GM20431 (cell line): ENCODE measurements around the gene ERICH4.

Source experiments
- in situ Hi-C: fragments of 300-500 bp; cut with MseI, MboI; formaldehyde crosslinking; loops from one replicate; pipeline ENCODE4 v1.15.0; 2020; ENCODE audit warnings: low sequenced_read_pairs; ENCODE audit not compliant: unreplicated experiment

ERICH4 gene

GRCh38 chr19:41412953-41413352 lies 30.0 kb upstream of the ERICH4 start:
- in situ Hi-C loops: no loop called here

DNA sequence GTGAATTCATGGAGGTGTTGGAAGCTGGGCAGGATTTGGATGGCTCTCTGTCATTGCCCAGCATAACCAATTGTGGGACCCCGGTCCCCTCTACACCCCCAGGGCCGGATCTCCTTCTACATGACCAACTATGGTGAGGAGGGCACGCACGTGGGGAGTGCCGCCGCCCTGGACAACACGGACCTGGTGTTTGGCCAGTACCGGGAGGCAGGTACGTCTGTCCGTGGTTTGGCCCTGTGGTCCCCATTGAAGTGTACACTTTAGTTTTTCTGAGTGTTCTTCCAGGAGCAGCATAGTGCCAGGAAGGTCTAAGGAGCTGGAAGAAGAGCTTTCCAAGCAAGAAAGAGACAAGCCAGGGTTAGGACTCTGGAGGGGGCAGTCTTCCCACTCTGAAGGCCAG lies 29.0 kb upstream of the ERICH4 start:
- in situ Hi-C loops: no loop called here

- in situ Hi-C loops: no loop called here
Measured at GRCh38 chr19:41414461-41414860, 28.5 kb upstream of the ERICH4 start.

- in situ Hi-C loops: no loop called here
Measured at GRCh38 chr19:41415154-41415571, 27.8 kb upstream of the ERICH4 start.

- in situ Hi-C loops: no loop called here
Measured at GRCh38 chr19:41416194-41416674, 26.7 kb upstream of the ERICH4 start.

DNA sequence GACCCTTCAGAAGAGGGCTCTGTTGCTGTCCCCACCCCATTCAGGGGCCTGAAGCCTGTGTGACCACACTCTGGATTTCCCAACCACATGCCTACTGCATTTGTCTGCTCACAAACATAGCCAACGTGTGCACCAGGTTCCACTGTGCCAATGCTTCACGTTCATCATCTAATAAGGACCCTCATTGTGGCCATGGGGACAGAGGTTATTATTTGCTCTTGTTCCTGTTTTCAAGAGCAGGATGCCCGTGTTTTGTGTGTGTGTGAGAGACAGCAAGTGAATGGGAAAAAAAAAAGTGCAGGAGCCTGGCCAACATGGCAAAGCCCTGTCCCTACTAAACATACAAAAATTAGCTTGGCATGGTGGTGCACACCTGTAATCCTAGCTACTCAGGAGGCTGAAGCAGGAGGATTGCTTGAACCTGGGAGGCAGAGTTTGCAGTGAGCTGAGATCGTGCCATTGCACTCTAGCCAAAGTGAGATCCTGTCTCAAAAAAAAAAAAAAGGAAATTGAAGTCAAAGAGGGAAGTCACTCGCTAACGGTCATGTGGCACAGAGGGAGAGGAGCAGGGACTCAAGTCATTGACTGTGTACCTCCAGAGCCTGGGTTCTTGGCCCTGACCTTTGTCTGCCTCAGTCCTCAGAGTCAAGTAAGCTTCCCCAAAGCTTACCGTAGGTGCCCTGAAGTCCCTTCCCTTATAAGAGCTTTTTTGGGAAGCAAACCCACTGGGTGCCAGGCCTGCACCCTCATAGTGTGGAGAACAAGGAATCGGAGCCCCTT lies 22.7 kb upstream of the ERICH4 start:
- in situ Hi-C loops: no loop called here

GRCh38 chr19:41421314-41421713 lies 21.6 kb upstream of the ERICH4 start:
- in situ Hi-C loops: no loop called here

DNA sequence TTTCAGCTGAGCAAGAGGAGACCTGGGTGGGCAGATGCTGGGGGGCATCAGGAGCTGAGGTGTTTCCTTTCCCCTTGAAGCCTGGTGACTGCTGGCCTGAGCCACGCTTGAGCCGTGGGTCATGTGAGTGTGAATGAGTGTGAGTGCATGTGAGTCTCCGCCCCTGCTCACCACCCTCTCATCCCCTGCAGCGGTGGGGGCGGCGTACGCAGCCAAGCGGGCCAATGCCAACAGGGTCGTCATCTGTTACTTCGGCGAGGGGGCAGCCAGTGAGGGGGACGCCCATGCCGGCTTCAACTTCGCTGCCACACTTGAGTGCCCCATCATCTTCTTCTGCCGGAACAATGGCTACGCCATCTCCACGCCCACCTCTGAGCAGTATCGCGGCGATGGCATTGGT lies 21.0 kb upstream of the ERICH4 start:
- in situ Hi-C loops: no loop called here

GRCh38 chr19:41422456-41422855 lies 20.5 kb upstream of the ERICH4 start:
- in situ Hi-C loops: no loop called here

DNA sequence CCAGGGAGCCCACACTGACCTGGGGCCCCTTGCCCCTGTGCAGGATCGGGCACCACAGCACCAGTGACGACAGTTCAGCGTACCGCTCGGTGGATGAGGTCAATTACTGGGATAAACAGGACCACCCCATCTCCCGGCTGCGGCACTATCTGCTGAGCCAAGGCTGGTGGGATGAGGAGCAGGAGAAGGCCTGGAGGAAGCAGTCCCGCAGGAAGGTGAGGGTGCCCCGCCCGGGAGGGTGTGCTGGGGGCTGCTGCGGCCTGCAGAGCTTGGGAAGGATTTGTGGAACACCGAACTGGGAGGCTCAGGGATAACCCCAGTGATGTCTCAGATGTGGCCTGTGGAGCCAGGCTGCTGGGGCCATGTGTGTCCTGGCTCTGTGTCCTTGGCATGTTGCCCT lies 20.0 kb upstream of the ERICH4 start:
- in situ Hi-C loops: no loop called here

GRCh38 chr19:41424335-41425173 lies 18.4 kb upstream of the ERICH4 start:
- in situ Hi-C loops: no loop called here

- in situ Hi-C loops: no loop called here
Measured at GRCh38 chr19:41425174-41426115, 17.5 kb upstream of the ERICH4 start.

DNA sequence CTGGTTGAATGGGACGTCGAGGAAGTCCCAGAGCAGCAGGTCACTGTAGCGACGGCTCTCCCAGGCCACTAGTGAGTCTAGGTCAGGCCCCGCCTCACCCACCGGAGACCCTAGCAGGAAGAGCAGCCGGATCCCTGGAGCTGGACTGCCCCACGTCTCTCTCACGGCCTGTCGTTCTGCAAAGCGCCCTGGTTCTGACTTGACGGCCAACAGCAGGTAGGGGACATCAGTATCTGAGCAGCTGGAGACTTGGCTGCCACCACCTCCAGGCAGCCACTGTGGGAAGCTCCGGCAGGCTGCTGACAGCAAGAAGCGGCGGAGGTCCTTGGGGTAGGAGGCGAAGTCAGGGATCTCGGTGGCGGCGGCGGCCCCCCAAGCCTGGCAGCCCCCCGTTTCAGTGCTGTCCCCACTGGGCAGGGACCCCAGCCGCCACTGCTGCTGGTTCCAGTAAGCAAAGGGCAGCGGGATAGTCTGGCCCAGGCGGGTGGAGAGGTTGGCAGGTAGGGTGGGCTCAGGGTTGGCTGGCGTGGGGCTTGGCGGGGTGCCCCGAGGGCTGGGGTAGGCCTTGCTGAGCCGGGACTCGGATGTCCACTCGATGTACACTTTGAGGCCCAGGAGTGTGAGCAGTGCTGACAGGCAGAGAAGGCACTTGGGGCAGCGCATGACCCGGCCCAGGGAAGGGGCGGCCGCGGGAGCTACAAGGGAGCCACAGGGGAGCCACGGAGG lies 16.7 kb upstream of the ERICH4 start:
- in situ Hi-C loops: no loop called here

DNA sequence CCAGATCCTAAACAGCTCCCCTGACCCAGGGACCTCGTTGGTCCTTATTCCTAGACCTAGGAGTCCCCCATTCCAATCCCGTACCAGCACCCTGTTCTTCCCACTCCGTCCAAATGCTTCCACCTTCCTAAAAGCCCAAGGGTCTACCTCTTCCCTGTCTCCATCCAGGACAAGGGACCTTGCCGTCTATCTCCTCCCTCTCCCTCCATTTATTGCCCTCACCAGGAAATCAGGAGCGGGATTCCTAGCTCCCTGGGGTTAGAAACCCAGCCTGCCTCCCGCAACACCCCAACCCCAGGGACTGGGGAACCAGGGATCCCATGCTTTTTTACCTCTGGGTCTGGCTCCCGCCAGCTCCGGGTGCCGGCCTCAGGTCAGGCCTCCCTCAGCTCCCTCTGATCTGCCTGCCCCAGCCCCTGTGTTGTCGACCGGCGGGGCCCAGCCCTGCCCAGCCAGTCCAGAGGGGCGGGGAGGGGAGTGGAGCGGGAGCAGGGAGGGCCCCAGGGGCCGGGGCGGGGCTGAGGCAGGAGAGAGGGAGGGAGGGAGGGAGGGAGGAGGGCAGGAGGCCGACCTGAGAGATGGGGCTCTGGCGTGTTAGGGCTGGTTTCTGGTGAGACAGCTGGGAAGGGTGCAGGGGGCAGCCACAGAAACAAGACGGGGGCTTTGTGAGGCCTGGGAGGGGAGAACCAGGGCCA lies 15.9 kb upstream of the ERICH4 start, which contains the start of gene B3GNT8:
B3GNT8 (minus strand) TSS at position 423 of the 695 bp plus-strand sequence. CDS start 596 bp downstream, outside the sequence.
- in situ Hi-C loops: no loop called here

- in situ Hi-C loops: no loop called here
Measured at GRCh38 chr19:41427647-41428480, 15.1 kb upstream of the ERICH4 start.

DNA sequence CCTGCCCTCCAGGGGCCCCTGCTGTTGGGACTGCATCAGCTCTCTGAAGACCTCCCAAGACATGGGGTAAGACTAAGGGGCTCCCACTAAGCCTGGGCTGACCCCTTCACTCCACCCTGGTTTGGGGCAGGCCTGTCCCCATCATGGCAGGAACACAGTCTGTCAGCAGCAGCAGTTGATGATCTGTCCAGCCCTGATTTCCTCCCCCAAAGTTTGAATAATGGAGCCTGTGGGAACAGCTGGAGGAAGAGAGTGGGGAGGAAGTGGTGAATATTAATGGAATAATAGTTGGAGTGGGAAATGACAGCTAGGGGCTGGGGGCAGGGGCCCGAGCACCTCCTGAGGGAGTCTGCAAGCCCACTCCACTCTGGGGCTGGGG lies 14.5 kb upstream of the ERICH4 start:
- in situ Hi-C loops: no loop called here

DNA sequence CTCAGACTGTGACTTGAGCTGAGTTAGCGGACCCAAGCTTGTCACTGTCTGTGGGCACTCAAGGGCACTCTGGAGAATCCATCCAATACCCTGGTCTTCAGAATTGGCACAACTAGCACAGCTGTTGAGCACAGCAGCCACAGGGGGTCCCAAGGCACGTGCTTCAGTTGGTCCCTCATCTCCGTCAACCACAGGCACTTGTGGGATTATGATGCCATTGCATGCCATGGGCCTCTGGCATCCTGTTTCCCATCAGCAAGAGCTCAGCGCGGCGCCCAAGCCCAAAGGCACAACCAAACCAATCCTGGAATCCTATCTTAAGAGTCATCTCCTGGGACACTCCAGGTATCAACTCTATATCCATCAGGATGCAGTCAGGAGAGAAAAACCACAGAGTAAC lies 12.0 kb upstream of the ERICH4 start:
- in situ Hi-C loops: no loop called here
